GM23338 (cell line): Measurements from ENCODE around the gene TLR6.

Source experiments
- CREB1 ChIP-seq: fragments of 250-450 bp; sonication (Bioruptor Pico); IDR thresholded peaks from 2 replicates; pipeline ENCODE4 v1.5.0; 2020; ENCODE audit warnings: low read depth, mild to moderate bottlenecking, moderate library complexity
- CTCF ChIP-seq, 2 experiments: fragments of 200-600 bp in 1 of 2; sonication (generic) in 1 of 2; conservative IDR thresholded peaks; 2 replicates each; pipeline versions ENCODE4 v1.5.1 to v1.6.1; 2016 to 2017; ENCODE audit warnings: antibody characterized with exemption in 2 of 2, low read depth in 2 of 2, mild to moderate bottlenecking in 2 of 2, moderate library complexity in 1 of 2
- EZH2 ChIP-seq: fragments of 200-600 bp; sonication (generic); IDR thresholded peaks from one replicate; pipeline ENCODE4 v1.8.0; 2017; ENCODE audit warnings: antibody characterized with exemption, mild to moderate bottlenecking, low read depth; ENCODE audit not compliant: unreplicated experiment
- EZH2phosphoT487 ChIP-seq: fragments of 200-600 bp; sonication (generic); IDR thresholded peaks from one replicate; pipeline ENCODE4 v1.8.1; 2018; ENCODE audit warnings: antibody characterized with exemption; ENCODE audit not compliant: unreplicated experiment
- NANOG ChIP-seq: IDR thresholded peaks from 2 replicates; pipeline ENCODE4 v1.6.1; 2016; ENCODE audit warnings: antibody characterized with exemption, borderline replicate concordance
- POLR2AphosphoS5 ChIP-seq: IDR thresholded peaks from 2 replicates; pipeline ENCODE4 v1.6.1; 2016; ENCODE audit warnings: antibody characterized with exemption, low read depth
- ZNF331 ChIP-seq: fragments of 250-450 bp; sonication (Bioruptor Pico); IDR thresholded peaks from 2 replicates; pipeline ENCODE4 v1.5.0; 2020; ENCODE audit warnings: low read depth, mild to moderate bottlenecking, moderate library complexity
- TF ChIP-seq, protein P1 (sequence below): fragments of 250-450 bp; sonication (Bioruptor Pico); IDR thresholded peaks from 2 replicates; pipeline ENCODE4 v1.5.0; 2020; ENCODE audit warnings: mild to moderate bottlenecking, moderate library complexity
- TF ChIP-seq, protein P2 (sequence below): IDR thresholded peaks from 2 replicates; pipeline ENCODE4 v1.6.1; 2016; ENCODE audit warnings: antibody characterized with exemption

DNA sequence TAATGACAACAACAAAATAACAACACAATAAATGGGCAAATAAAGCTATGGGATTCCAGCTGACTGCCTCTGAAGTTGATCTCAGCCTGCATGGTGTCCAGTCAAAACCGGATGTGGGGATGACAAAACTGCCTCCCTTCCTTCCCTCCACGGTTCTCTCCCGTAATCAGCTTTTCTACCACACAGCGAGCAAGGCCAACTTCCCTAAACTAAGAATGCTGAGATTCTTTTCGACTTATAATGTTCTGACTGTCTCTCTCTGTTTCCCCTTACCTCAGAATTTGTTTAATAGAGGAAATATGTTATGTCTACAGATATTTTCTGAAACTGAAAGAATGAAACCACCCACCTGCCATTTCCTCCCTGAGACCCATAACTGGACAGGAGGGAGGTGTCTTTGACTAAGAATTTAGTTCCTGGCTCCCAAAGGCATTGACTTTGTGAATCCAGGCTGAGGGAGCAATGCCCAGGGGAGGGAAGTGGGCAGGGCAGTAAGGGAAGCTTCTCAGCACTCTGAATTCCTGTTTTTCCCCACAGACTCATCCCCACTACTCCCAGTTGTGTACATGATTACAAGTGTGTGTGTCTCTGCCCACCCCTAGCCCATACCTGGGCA, 51.0 kb downstream of the TLR6 start:
- TF ChIP-seq NANOG: no peak
- TF ChIP-seq CTCF (conservative IDR thresholded peaks at IDR 0.05; ENCODE audit: low read depth in 2 of 2): no peak
- no peak for TF ChIP-seq POLR2AphosphoS5
- no peak for TF ChIP-seq EZH2
- TF ChIP-seq, protein P1, sequence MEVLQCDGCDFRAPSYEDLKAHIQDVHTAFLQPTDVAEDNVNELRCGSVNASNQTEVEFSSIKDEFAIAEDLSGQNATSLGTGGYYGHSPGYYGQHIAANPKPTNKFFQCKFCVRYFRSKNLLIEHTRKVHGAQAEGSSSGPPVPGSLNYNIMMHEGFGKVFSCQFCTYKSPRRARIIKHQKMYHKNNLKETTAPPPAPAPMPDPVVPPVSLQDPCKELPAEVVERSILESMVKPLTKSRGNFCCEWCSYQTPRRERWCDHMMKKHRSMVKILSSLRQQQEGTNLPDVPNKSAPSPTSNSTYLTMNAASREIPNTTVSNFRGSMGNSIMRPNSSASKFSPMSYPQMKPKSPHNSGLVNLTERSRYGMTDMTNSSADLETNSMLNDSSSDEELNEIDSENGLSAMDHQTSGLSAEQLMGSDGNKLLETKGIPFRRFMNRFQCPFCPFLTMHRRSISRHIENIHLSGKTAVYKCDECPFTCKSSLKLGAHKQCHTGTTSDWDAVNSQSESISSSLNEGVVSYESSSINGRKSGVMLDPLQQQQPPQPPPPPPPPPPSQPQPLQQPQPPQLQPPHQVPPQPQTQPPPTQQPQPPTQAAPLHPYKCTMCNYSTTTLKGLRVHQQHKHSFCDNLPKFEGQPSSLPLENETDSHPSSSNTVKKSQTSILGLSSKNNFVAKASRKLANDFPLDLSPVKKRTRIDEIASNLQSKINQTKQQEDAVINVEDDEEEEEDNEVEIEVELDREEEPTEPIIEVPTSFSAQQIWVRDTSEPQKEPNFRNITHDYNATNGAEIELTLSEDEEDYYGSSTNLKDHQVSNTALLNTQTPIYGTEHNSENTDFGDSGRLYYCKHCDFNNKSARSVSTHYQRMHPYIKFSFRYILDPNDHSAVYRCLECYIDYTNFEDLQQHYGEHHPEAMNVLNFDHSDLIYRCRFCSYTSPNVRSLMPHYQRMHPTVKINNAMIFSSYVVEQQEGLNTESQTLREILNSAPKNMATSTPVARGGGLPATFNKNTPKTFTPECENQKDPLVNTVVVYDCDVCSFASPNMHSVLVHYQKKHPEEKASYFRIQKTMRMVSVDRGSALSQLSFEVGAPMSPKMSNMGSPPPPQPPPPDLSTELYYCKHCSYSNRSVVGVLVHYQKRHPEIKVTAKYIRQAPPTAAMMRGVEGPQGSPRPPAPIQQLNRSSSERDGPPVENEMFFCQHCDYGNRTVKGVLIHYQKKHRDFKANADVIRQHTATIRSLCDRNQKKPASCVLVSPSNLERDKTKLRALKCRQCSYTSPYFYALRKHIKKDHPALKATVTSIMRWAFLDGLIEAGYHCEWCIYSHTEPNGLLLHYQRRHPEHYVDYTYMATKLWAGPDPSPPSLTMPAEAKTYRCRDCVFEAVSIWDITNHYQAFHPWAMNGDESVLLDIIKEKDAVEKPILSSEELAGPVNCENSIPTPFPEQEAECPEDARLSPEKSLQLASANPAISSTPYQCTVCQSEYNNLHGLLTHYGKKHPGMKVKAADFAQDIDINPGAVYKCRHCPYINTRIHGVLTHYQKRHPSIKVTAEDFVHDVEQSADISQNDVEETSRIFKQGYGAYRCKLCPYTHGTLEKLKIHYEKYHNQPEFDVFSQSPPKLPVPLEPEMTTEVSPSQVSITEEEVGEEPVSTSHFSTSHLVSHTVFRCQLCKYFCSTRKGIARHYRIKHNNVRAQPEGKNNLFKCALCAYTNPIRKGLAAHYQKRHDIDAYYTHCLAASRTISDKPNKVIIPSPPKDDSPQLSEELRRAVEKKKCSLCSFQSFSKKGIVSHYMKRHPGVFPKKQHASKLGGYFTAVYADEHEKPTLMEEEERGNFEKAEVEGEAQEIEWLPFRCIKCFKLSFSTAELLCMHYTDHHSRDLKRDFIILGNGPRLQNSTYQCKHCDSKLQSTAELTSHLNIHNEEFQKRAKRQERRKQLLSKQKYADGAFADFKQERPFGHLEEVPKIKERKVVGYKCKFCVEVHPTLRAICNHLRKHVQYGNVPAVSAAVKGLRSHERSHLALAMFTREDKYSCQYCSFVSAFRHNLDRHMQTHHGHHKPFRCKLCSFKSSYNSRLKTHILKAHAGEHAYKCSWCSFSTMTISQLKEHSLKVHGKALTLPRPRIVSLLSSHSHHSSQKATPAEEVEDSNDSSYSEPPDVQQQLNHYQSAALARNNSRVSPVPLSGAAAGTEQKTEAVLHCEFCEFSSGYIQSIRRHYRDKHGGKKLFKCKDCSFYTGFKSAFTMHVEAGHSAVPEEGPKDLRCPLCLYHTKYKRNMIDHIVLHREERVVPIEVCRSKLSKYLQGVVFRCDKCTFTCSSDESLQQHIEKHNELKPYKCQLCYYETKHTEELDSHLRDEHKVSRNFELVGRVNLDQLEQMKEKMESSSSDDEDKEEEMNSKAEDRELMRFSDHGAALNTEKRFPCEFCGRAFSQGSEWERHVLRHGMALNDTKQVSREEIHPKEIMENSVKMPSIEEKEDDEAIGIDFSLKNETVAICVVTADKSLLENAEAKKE: no peak
- no peak for TF ChIP-seq EZH2phosphoT487
- no peak for TF ChIP-seq ZNF331 (CRISPR knock-in tag)
- TF ChIP-seq, protein P2, sequence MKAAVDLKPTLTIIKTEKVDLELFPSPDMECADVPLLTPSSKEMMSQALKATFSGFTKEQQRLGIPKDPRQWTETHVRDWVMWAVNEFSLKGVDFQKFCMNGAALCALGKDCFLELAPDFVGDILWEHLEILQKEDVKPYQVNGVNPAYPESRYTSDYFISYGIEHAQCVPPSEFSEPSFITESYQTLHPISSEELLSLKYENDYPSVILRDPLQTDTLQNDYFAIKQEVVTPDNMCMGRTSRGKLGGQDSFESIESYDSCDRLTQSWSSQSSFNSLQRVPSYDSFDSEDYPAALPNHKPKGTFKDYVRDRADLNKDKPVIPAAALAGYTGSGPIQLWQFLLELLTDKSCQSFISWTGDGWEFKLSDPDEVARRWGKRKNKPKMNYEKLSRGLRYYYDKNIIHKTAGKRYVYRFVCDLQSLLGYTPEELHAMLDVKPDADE: no peak
- TF ChIP-seq CREB1: no peak
